Measurements from ENCODE around the gene HLA-DRB1. TPM values are rescaled to one million over a fixed set of nuclear protein-coding genes. Genes with fewer than 3 reads are reported as not detected.

Gene HLA-DRB1
- 5.1 TPM for total RNA-seq (ENCODE audit: unreplicated experiment)
- long read RNA-seq, partial matches to known transcripts: 4 of 5 reads
- long read RNA-seq, other reads (novel, unspliced or antisense): 1 of 5 reads

GRCh38 chr6:32589596-32590449 is at the start of gene HLA-DRB1:
Gene HLA-DRB1 (minus strand): TSS chr6:32589848. CDS start chr6:32589742, 106 bp downstream.
- Mint-ChIP-seq H3K9me3 (ENCODE audit: unreplicated experiment) (no peaks in the 10 kb centered on the region), H3K36me3 (ENCODE audit: low read depth, unreplicated experiment) (no peaks in the 10 kb centered on the region), H3K4me3 (ENCODE audit: unreplicated experiment) (no peak within 1 kb of the TSS), H3K4me1 (ENCODE audit: unreplicated experiment) (no peaks in the 10 kb centered on the region), H3K27me3 (ENCODE audit: unreplicated experiment) (peaks cover 3% of the 10 kb centered on the region), H3K27ac (ENCODE audit: unreplicated experiment) (no peak within 1 kb of the TSS)
- no peak for DNase-seq (ENCODE audit: low spot score)
- TF ChIP-seq, protein P1, sequence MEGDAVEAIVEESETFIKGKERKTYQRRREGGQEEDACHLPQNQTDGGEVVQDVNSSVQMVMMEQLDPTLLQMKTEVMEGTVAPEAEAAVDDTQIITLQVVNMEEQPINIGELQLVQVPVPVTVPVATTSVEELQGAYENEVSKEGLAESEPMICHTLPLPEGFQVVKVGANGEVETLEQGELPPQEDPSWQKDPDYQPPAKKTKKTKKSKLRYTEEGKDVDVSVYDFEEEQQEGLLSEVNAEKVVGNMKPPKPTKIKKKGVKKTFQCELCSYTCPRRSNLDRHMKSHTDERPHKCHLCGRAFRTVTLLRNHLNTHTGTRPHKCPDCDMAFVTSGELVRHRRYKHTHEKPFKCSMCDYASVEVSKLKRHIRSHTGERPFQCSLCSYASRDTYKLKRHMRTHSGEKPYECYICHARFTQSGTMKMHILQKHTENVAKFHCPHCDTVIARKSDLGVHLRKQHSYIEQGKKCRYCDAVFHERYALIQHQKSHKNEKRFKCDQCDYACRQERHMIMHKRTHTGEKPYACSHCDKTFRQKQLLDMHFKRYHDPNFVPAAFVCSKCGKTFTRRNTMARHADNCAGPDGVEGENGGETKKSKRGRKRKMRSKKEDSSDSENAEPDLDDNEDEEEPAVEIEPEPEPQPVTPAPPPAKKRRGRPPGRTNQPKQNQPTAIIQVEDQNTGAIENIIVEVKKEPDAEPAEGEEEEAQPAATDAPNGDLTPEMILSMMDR (IDR thresholded peaks at IDR 0.05; ENCODE audit: unreplicated experiment): no peak

- Mint-ChIP-seq H3K27ac (ENCODE audit: unreplicated experiment) (no peak overlapping the region), H3K4me3 (ENCODE audit: unreplicated experiment) (no peak overlapping the region), H3K4me1 (ENCODE audit: unreplicated experiment) (no peaks in the 10 kb centered on the region), H3K36me3 (ENCODE audit: low read depth, unreplicated experiment) (no peaks in the 10 kb centered on the region), H3K27me3 (ENCODE audit: unreplicated experiment) (no peaks in the 10 kb centered on the region), H3K9me3 (ENCODE audit: unreplicated experiment) (no peaks in the 10 kb centered on the region)
- no peak for DNase-seq (ENCODE audit: low spot score)
- TF ChIP-seq, protein P1 (IDR thresholded peaks at IDR 0.05; ENCODE audit: unreplicated experiment): no peak
Observed at GRCh38 chr6:32638532-32639219, 49.0 kb upstream of the HLA-DRB1 start.

DNA sequence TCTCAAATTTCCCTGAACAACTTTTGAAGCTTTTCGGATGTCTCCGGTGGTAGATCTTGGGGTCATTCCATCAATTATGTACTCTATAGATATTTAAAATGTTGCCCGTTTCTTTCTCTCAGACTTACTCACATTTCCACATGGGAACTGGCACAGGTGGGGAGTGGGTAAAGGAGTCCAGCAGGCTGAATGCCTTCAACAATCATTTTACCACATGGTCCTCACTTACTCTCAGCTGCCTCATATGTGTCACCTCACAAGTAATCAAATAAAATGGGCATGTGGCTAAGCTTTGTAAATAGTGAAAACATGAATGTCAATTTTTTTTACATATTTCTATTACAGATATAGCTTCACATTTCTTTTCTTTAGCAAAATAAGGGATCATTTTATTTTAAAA is 48.2 kb upstream of the HLA-DRB1 start:
- no peak overlapping the region for H3K27ac Mint-ChIP-seq (ENCODE audit: unreplicated experiment)
- no peaks in the 10 kb centered on the region for H3K27me3 Mint-ChIP-seq (ENCODE audit: unreplicated experiment)

DNA sequence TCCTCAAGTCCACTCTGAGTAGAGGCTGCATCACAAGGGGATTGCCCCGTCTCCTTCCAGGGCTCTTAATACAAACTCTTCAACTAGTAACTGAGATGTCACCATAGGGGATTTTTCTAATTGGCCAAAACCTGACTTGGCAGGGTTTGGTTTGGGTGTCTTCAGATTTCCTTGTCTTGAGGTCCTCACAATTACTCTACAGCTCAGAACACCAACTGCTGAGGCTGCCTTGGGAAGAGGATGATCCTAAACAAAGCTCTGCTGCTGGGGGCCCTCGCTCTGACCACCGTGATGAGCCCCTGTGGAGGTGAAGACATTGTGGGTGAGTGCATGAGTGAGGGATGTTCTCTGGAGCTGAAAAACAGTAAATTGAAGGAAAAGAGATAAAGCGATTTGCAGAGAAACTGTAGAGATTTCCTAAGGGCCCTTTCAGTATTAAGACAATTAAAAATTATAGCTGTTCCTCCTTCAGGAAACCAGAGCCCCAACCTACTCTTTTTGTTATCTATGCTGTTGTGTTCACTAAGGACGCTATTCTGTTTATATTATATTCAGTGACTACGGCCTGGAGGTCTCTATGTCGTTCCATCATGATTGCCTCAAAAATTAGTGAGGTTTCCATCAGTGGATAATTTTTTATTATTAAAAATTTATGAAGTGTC is 47.7 kb upstream of the HLA-DRB1 start, which contains the start of gene HLA-DQA1:
Gene HLA-DQA1 (plus strand): TSS at position 188 of the 662 bp plus-strand sequence. CDS start 53 bp downstream, at position 241.
- Mint-ChIP-seq H3K27ac (ENCODE audit: unreplicated experiment) (no peak within 1 kb of the TSS), H3K36me3 (ENCODE audit: low read depth, unreplicated experiment) (no peaks in the 10 kb centered on the region), H3K4me1 (ENCODE audit: unreplicated experiment) (no peaks in the 10 kb centered on the region), H3K27me3 (ENCODE audit: unreplicated experiment) (no peaks in the 10 kb centered on the region), H3K9me3 (ENCODE audit: unreplicated experiment) (no peaks in the 10 kb centered on the region), H3K4me3 (ENCODE audit: unreplicated experiment) (no peak within 1 kb of the TSS)
- TF ChIP-seq, protein P1 (IDR thresholded peaks at IDR 0.05; ENCODE audit: unreplicated experiment): no peak
- no peak for DNase-seq (ENCODE audit: low spot score)

More for the DNA sequence above, 48.2 kb upstream of the HLA-DRB1 start:
- Mint-ChIP-seq H3K4me1 (ENCODE audit: unreplicated experiment) (no peaks in the 10 kb centered on the region), H3K36me3 (ENCODE audit: low read depth, unreplicated experiment) (no peaks in the 10 kb centered on the region), H3K4me3 (ENCODE audit: unreplicated experiment) (no peak overlapping the region), H3K9me3 (ENCODE audit: unreplicated experiment) (no peaks in the 10 kb centered on the region)
- TF ChIP-seq, protein P1 (IDR thresholded peaks at IDR 0.05; ENCODE audit: unreplicated experiment): no peak
- DNase-seq (ENCODE audit: low spot score): no peak
